HepG2 (cell line): ENCODE data around the gene EGLN1. TPM values are rescaled to one million over a fixed set of nuclear protein-coding genes. Genes with fewer than 3 reads are reported as not detected.
A peak's percentile ranks its signal among the peaks of the same experiment; 100 is the strongest.

Experiments used
- GABPB1 ChIP-seq: IDR thresholded peaks from 2 replicates; pipeline ENCODE4 v1.6.1; 2016; ENCODE audit warnings: mild to moderate bottlenecking, missing genetic modification reagents, moderate library complexity, missing compliant biosample characterization
- GATA4 ChIP-seq: sonication (generic); IDR thresholded peaks from 2 replicates; pipeline ENCODE4 v1.6.1; 2016; ENCODE audit warnings: antibody characterized with exemption, low read depth, borderline replicate concordance
- IRF1 ChIP-seq: sonication (generic); formaldehyde crosslinking; IDR thresholded peaks from 2 replicates; pipeline ENCODE4 v1.4.0; 2020; ENCODE audit warnings: low read depth, mild to moderate bottlenecking, missing genetic modification reagents
- JARID2 ChIP-seq: sonication (generic); formaldehyde crosslinking; IDR thresholded peaks from 2 replicates; pipeline ENCODE4 v1.8.1; 2023; ENCODE audit warnings: missing genetic modification reagents, inconsistent platforms; ENCODE audit not compliant: insufficient replicate concordance
- KIAA2018 ChIP-seq: sonication (generic); formaldehyde crosslinking; IDR thresholded peaks from 2 replicates; pipeline ENCODE4 v1.5.0; 2020; ENCODE audit warnings: mild to moderate bottlenecking, missing genetic modification reagents, borderline replicate concordance
- LBX2 ChIP-seq: sonication (generic); formaldehyde crosslinking; IDR thresholded peaks from 2 replicates; pipeline ENCODE4 v1.5.0; 2020; ENCODE audit warnings: missing genetic modification reagents, mild to moderate bottlenecking, borderline replicate concordance
- MTF1 ChIP-seq: sonication (generic); formaldehyde crosslinking; IDR thresholded peaks from 2 replicates; pipeline ENCODE4 v1.5.0; 2020; ENCODE audit warnings: missing genetic modification reagents
- POGZ ChIP-seq: sonication (generic); formaldehyde crosslinking; IDR thresholded peaks from 2 replicates; pipeline ENCODE4 v1.4.0; 2020; ENCODE audit warnings: mild to moderate bottlenecking, missing genetic modification reagents
- POLR2AphosphoS2 ChIP-seq: IDR thresholded peaks from 2 replicates; pipeline ENCODE4 v1.6.1; 2011; ENCODE audit warnings: low read depth, low read length, improper control_type of control experiment
- SMARCE1 ChIP-seq: fragments of 450-650 bp; IDR thresholded peaks from 2 replicates; pipeline ENCODE4 v1.6.1; 2017; ENCODE audit warnings: borderline replicate concordance
- SOX13 ChIP-seq, 3 experiments: fragments of 450-650 bp in 1 of 3; sonication (generic) in 1 of 3; formaldehyde crosslinking in 1 of 3; IDR thresholded peaks in 2 of 3; conservative IDR thresholded peaks in 1 of 3; 2 replicates each; pipeline versions ENCODE4 v1.5.0 to v1.6.1; 2016 to 2020; ENCODE audit warnings: antibody characterized with exemption in 1 of 3, mild to moderate bottlenecking in 1 of 3, missing compliant biosample characterization in 1 of 3, missing genetic modification reagents in 1 of 3, moderate library complexity in 1 of 3
- SRSF1 ChIP-seq: fragments of 200-400 bp; formaldehyde crosslinking; optimal IDR thresholded peaks from 2 replicates; pipeline ENCODE3; 2017; ENCODE audit warnings: mild to moderate bottlenecking, low read depth, low read length, moderate library complexity
- ZNF720 ChIP-seq: sonication (generic); formaldehyde crosslinking; IDR thresholded peaks from 2 replicates; pipeline ENCODE4 v1.4.0; 2020; ENCODE audit warnings: missing genetic modification reagents
- ZNF816 ChIP-seq: sonication (generic); formaldehyde crosslinking; IDR thresholded peaks from 2 replicates; pipeline ENCODE4 v1.8.0; 2022; ENCODE audit warnings: missing genetic modification reagents, mild to moderate bottlenecking, borderline replicate concordance
- ZSCAN22 ChIP-seq: sonication (generic); formaldehyde crosslinking; IDR thresholded peaks from 2 replicates; pipeline ENCODE4 v1.4.0; 2020; ENCODE audit warnings: mild to moderate bottlenecking, missing genetic modification reagents
- polyA plus RNA-seq, 8 experiments: library from polyadenylated mRNA; depleted of rRNA in 3 of 8; stranded (reverse) in 7 of 8; unstranded in 1 of 8; fragments of >200 nt; fragmentation: Illumina TruSeq in 4 of 8; extraction: Trizol in 4 of 8; gene quantifications; 2 replicates each; pipeline versions ENCODE4 v1.2.1 to v1.2.3, GENCODE V29; 2011 to 2016; ENCODE audit warnings: low read depth in 4 of 8, missing spikeins in 1 of 8, mixed read lengths in 1 of 8; ENCODE audit not compliant: insufficient read depth in 1 of 8
- total RNA-seq, 5 experiments: library from RNA; depleted of rRNA; stranded (reverse); fragments of >200 nt; fragmentation: Illumina TruSeq; extraction: Trizol; gene quantifications; 2 replicates each; pipeline ENCODE4 v1.2.3, GENCODE V29; 2016; ENCODE audit warnings: low read depth in 1 of 5

Gene EGLN1
- total and polyA plus RNA-seq, 2 of the 13 experiments (the other 11 are each of a cell fraction or from before 2014, with no cell fraction given), result 34.4 to 44.1 TPM

GRCh38 chr1:231423648-231424047, 1.6 kb upstream of the EGLN1 start (continued):
- TF ChIP-seq KIAA2018 (no peak), ZNF720 (CRISPR knock-in tag) (no peak), JARID2 (CRISPR knock-in tag) (no peak), ZSCAN22 (CRISPR knock-in tag) (peak; percentile 89), LBX2 (CRISPR knock-in tag) (no peak), IRF1 (CRISPR knock-in tag) (no peak), SRSF1 (no peak), SMARCE1 (peak; percentile 98), POGZ (CRISPR knock-in tag) (peak; percentile 63; the same call in 1 of the 2 replicates), ZNF816 (CRISPR knock-in tag) (no peak), MTF1 (CRISPR knock-in tag) (no peak), GATA4 (no peak), SOX13 (IDR thresholded peaks at IDR 0.05) (peak; percentile 72; the same call in 1 of the 2 replicates), SOX13 (CRISPR knock-in tag; conservative IDR thresholded peaks at IDR 0.05 in 1 of 2, IDR thresholded peaks at IDR 0.05 in 1 of 2) (peak in 1 of 2 experiments; percentile 96; a peak in 2 of 4 replicates), GABPB1 (CRISPR knock-in tag) (no peak), POLR2AphosphoS2 (no peak)
